Measurements from ENCODE around the gene AEBP1.

Gene AEBP1

GRCh38 chr7:44106311-44107065, 2.3 kb downstream of the AEBP1 start:
- FAIRE-seq: no peak

GRCh38 chr7:44107116-44107960, 3.2 kb downstream of the AEBP1 start:
- no peak for FAIRE-seq

- no peak for FAIRE-seq
Observed at GRCh38 chr7:44107961-44108767, 4.0 kb downstream of the AEBP1 start.

- no peak for FAIRE-seq
Observed at GRCh38 chr7:44108768-44109750, 4.9 kb downstream of the AEBP1 start.

GRCh38 chr7:44109991-44110390, 5.8 kb downstream of the AEBP1 start:
- no peak for FAIRE-seq

- no peak for FAIRE-seq
Observed at GRCh38 chr7:44110719-44111635, 6.8 kb downstream of the AEBP1 start.

- FAIRE-seq: no peak
Observed at GRCh38 chr7:44111761-44112160, 7.6 kb downstream of the AEBP1 start.

GRCh38 chr7:44112231-44112996, 8.3 kb downstream of the AEBP1 start:
- FAIRE-seq: no peak

- FAIRE-seq: no peak
Observed at GRCh38 chr7:44112997-44113763, 9.0 kb downstream of the AEBP1 start.

- FAIRE-seq: no peak
Observed at GRCh38 chr7:44113764-44114354, 9.7 kb downstream of the AEBP1 start.

GRCh38 chr7:44114586-44115310, 10.6 kb downstream of the AEBP1 start:
- FAIRE-seq: no peak

GRCh38 chr7:44116087-44116788, 12.1 kb downstream of the AEBP1 start:
- FAIRE-seq: no peak

GRCh38 chr7:44116789-44117666, 12.9 kb downstream of the AEBP1 start:
- FAIRE-seq: no peak

- no peak for FAIRE-seq
Observed at GRCh38 chr7:44117801-44118429, 13.8 kb downstream of the AEBP1 start.

GRCh38 chr7:44119829-44120380, 15.8 kb downstream of the AEBP1 start:
- no peak for FAIRE-seq

Measured in endometrium (tissue), 2 donors.